ENCODE results near the gene NPAS3.

DNA sequence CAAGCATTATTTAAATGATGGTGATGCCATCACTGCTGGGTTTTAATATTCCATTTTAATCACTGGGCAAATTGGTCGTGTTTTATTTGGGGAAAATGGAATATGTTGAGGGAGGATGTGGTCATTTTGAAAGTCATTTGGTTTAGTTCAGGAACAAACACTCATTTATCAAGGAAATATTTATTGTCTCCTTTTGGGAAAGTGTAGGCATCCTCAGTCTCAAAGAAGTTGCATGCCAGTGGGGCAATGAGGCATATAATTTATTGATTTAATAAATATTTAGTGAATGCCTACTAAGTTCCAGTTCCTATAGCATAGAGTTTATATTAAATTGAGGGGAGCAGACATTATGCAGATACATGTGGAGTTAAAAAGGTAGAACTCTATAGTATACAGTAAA lies 134.3 kb downstream of the NPAS3 start:
- TF ChIP-seq CTCF (conservative IDR thresholded peaks at IDR 0.05; ENCODE audit: low read depth, low read length), result no peak
- TF ChIP-seq EZH2 (IDR thresholded peaks at IDR 0.05; ENCODE audit: borderline replicate concordance, low read depth, low read length, poor library complexity, severe bottlenecking), result no peak
